IMR-90 (cell line): Measurements from ENCODE around the gene TMEM82. TPM values are rescaled to one million over a fixed set of nuclear protein-coding genes. Genes with fewer than 3 reads are reported as not detected.

Experiments
- ATAC-seq: fragments of 200-7000 bp; cut with Tn5 transposase; 2 replicates; pipeline ENCODE4 v1.9.1; 2020; ENCODE audit warnings: low read depth, mild to moderate bottlenecking, moderate library complexity
- BruUV-seq: library from RNA; stranded (reverse); fragments of 400-500 nt; replicated peaks from 2 replicates; lab custom pipeline; 2021; lab: Mats Ljungman, UMichigan
- CTCF ChIA-PET: fragments of 300-600 bp; formaldehyde crosslinking; extraction: SDS; loops from one replicate; lab custom pipeline; 2021; ENCODE audit warnings: antibody characterized with exemption; lab: Yijun Ruan, JAX
- POLR2A ChIA-PET: fragments of 300-600 bp; sonication (Branson Sonifier 250); formaldehyde crosslinking; loops from one replicate; lab custom pipeline; 2022; ENCODE audit warnings: antibody characterized with exemption; ENCODE audit not compliant: unreplicated experiment; lab: Charles Lee
- DNase-seq: peaks from one replicate; pipeline ENCODE4 v3.0.0; 2013
- H2AFZ ChIP-seq: replicated peaks from 2 replicates; pipeline ENCODE3; 2013; ENCODE audit warnings: low read length, mild to moderate bottlenecking; ENCODE audit not compliant: poor library complexity
- H2AK5ac ChIP-seq: 2 replicates; pipeline ENCODE4 v1.6.1; 2013; ENCODE audit warnings: low read depth, low read length, inconsistent platforms
- H2AK9ac ChIP-seq: replicated peaks from 2 replicates; pipeline ENCODE3; 2013; ENCODE audit warnings: mild to moderate bottlenecking, low read depth, low read length, moderate library complexity; ENCODE audit not compliant: poor library complexity
- H2BK120ac ChIP-seq: 2 replicates; pipeline ENCODE4 v1.6.1; 2013; ENCODE audit warnings: low read depth, low read length, inconsistent platforms
- H2BK15ac ChIP-seq: 3 replicates; pipeline ENCODE4 v1.6.1; 2013; ENCODE audit warnings: low read depth, low read length, inconsistent platforms
- H2BK20ac ChIP-seq: 2 replicates; pipeline ENCODE4 v1.6.1; 2013; ENCODE audit warnings: low read depth, mild to moderate bottlenecking, inconsistent platforms, low read length, moderate library complexity
- H2BK5ac ChIP-seq: 2 replicates; pipeline ENCODE4 v1.6.1; 2013; ENCODE audit warnings: mild to moderate bottlenecking, low read depth, low read length, inconsistent platforms; ENCODE audit not compliant: poor library complexity, severe bottlenecking
- H3K14ac ChIP-seq: replicated peaks from 2 replicates; pipeline ENCODE4 v1.6.1; 2013; ENCODE audit warnings: low read depth, low read length, inconsistent platforms
- H3K18ac ChIP-seq: 2 replicates; pipeline ENCODE4 v1.6.1; 2013; ENCODE audit warnings: low read depth, low read length, control low read depth
- H3K23ac ChIP-seq: 2 replicates; pipeline ENCODE4 v1.6.1; 2013; ENCODE audit warnings: low read depth, low read length, inconsistent platforms
- H3K27ac ChIP-seq: 2 replicates; pipeline ENCODE4 v1.5.1; 2013; ENCODE audit warnings: mild to moderate bottlenecking, control low read depth, low read length; ENCODE audit not compliant: insufficient read depth
- H3K27me3 ChIP-seq: 2 replicates; pipeline ENCODE4 v1.6.1; 2013; ENCODE audit warnings: low read length; ENCODE audit not compliant: control insufficient read depth, insufficient read depth
- H3K36me3 ChIP-seq: 2 replicates; pipeline ENCODE4 v1.6.1; 2013; ENCODE audit warnings: low read length, mixed read lengths; ENCODE audit not compliant: control insufficient read depth, insufficient read depth
- H3K4ac ChIP-seq: 2 replicates; pipeline ENCODE4 v1.6.1; 2013; ENCODE audit warnings: low read depth, low read length, inconsistent platforms
- H3K4me1 ChIP-seq: 2 replicates; pipeline ENCODE4 v1.6.1; 2013; ENCODE audit warnings: low read length, mixed read lengths; ENCODE audit not compliant: control insufficient read depth, insufficient read depth
- H3K4me2 ChIP-seq: 2 replicates; pipeline ENCODE4 v1.6.1; 2013; ENCODE audit warnings: low read depth, mild to moderate bottlenecking, control low read depth, low read length, moderate library complexity
- H3K4me3 ChIP-seq: 2 replicates; pipeline ENCODE4 v1.5.1; 2013; ENCODE audit warnings: low read depth, mild to moderate bottlenecking, control low read depth, low read length, moderate library complexity; ENCODE audit not compliant: insufficient read depth
- H3K56ac ChIP-seq: 2 replicates; pipeline ENCODE4 v1.6.1; 2013; ENCODE audit warnings: low read length, inconsistent platforms; ENCODE audit not compliant: insufficient read depth; ENCODE audit errors: extremely low read depth
- H3K79me1 ChIP-seq, 2 experiments: 2 replicates each; pipeline ENCODE4 v1.6.1; 2013; ENCODE audit warnings: low read length in 2 of 2, inconsistent platforms in 1 of 2, low read depth in 1 of 2
- H3K9ac ChIP-seq: 2 replicates; pipeline ENCODE4 v1.6.1; 2013; ENCODE audit warnings: low read depth, low read length, control low read depth
- H3K9me1 ChIP-seq: 2 replicates; pipeline ENCODE4 v1.6.1; 2013; ENCODE audit warnings: low read length, inconsistent platforms; ENCODE audit not compliant: insufficient read depth
- H3K9me3 ChIP-seq: 2 replicates; pipeline ENCODE4 v1.6.1; 2013; ENCODE audit warnings: low read length; ENCODE audit not compliant: control insufficient read depth, insufficient read depth
- H4K20me1 ChIP-seq: 2 replicates; pipeline ENCODE4 v1.6.1; 2013; ENCODE audit warnings: low read length, inconsistent platforms; ENCODE audit not compliant: insufficient read depth
- H4K5ac ChIP-seq: 2 replicates; pipeline ENCODE4 v1.6.1; 2013; ENCODE audit warnings: mild to moderate bottlenecking, low read depth, low read length, control low read depth
- H4K8ac ChIP-seq, 2 experiments: 2 replicates each; pipeline ENCODE4 v1.6.1; 2013; ENCODE audit warnings: low read depth in 2 of 2, low read length in 2 of 2, control low read depth in 1 of 2, inconsistent platforms in 1 of 2
- H4K91ac ChIP-seq: 2 replicates; pipeline ENCODE4 v1.6.1; 2013; ENCODE audit warnings: low read depth, low read length, inconsistent platforms; ENCODE audit not compliant: insufficient read depth
- CHD1 ChIP-seq: IDR thresholded peaks from 2 replicates; pipeline ENCODE4 v1.6.1; 2012; ENCODE audit warnings: low read depth, low read length, improper control_type of control experiment
- MAFK ChIP-seq: IDR thresholded peaks from 2 replicates; pipeline ENCODE4 v1.6.1; 2012; ENCODE audit warnings: low read depth, low read length, improper control_type of control experiment
- NFE2L2 ChIP-seq: fragments of 150-350 bp; IDR thresholded peaks from 2 replicates; pipeline ENCODE4 v1.6.1; 2016; ENCODE audit warnings: low read depth, mild to moderate bottlenecking, low read length
- WGBS, 2 experiments: methylation state at CpG; one replicate each; pipeline versions ENCODE4 v1.1.5 to v1.1.7; 2013; ENCODE audit warnings: missing lambda C conversion rate in 2 of 2; ENCODE audit not compliant: insufficient read length in 1 of 2; ENCODE audit errors: extremely low coverage in 2 of 2; 5-methylcytosine and 5-hydroxymethylcytosine counted together
- dilution Hi-C: fragments of 300-500 bp; cut with HindIII; formaldehyde crosslinking; loops from one replicate; pipeline ENCODE4 v1.14.3; 2018; ENCODE audit warnings: low sequenced_read_pairs; ENCODE audit not compliant: unreplicated experiment
- in situ Hi-C: fragments of 300-500 bp; cut with MboI; formaldehyde crosslinking; loops from 3 replicates; pipeline ENCODE4 v1.14.3; 2019; ENCODE audit warnings: low sequenced_read_pairs, inconsistent platforms, mixed read lengths
- intact Hi-C: fragments of 100-400 bp; cut with micrococcal nuclease; formaldehyde crosslinking; loops from 2 replicates; pipeline ENCODE4 v1.10.0; 2022
- polyA plus RNA-seq, 3 experiments: library from polyadenylated mRNA; depleted of rRNA; stranded (reverse); fragments of >200 nt; gene quantifications; 2 replicates each; pipeline ENCODE4 v1.2.3, GENCODE V29; 2012; ENCODE audit warnings: low replicate concordance in 1 of 3
- total RNA-seq: library from RNA; depleted of rRNA; stranded (reverse); fragments of >200 nt; gene quantifications from 2 replicates; pipeline ENCODE4 v1.2.3, GENCODE V29; 2012

The TMEM82 gene
- total and polyA plus RNA-seq, 2 of the 4 experiments (the other 2 are of a cell fraction): not detected

DNA sequence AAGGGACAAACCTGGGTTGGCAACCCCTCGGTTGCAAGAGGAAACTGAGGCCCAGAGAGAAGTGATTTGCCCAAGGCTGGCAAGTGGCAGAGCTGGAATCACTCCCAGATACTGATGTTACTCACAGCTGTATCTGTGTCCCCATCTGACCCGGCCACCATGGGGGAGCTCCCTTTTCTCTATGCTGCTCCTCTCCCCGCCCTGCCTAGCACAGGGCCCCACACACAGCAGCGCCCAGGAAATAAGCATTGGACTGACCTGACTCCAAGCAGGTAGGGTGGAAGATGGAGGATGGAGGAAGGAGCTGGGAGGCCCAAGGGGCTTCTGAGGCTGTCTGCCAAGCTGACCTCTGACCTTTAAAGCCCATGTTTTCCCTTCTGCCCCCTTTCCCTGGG, 13.3 kb downstream of the TMEM82 start:
- ATAC-seq: no peak

More for the DNA sequence above, 13.3 kb downstream of the TMEM82 start:
- DNase-seq: no peak
- Histone ChIP-seq H3K9me1 (no peaks in the 10 kb centered on the region), H2AFZ (no peak overlapping the region), H4K5ac (no peak overlapping the region), H3K27ac (no peak overlapping the region), H3K36me3 (no peaks in the 10 kb centered on the region), H3K23ac (no peak overlapping the region), H2BK5ac (no peak overlapping the region), H3K14ac (no peak overlapping the region), H3K79me1 (peaks cover 0 to 17% of the 10 kb centered on the region in 2 experiments; a peak in 3 of 4 replicates), H4K91ac (no peak overlapping the region), H3K4me1 (peaks cover 10% of the 10 kb centered on the region), H2AK5ac (no peak overlapping the region), H3K56ac (no peak overlapping the region), H4K8ac (no peak overlapping the region), H3K4me3 (no peak overlapping the region), H2AK9ac (peak overlapping the region; percentile 77), H2BK120ac (no peak overlapping the region), H2BK15ac (no peak overlapping the region), H2BK20ac (no peak overlapping the region), H3K4me2 (no peak overlapping the region), H4K20me1 (peaks cover under 1% of the 10 kb centered on the region; the same call in 1 of the 2 replicates), H3K18ac (no peak overlapping the region), H3K9ac (no peak overlapping the region), H3K9me3 (no peaks in the 10 kb centered on the region), H3K4ac (no peak overlapping the region), H3K27me3 (no peaks in the 10 kb centered on the region)
- ChIA-PET CTCF (no interaction called here), POLR2A (no interaction called here)
- WGBS, 2 experiments: 100% methylated on average over 1 of the region's 4 CpGs; no CpG with 5 or more reads in 1 of the 2 experiments
- TF ChIP-seq MAFK (no peak), CHD1 (no peak), NFE2L2 (no peak)
- intact Hi-C loops: no loop called here
- in situ Hi-C loops: no loop called here
- dilution Hi-C loops: no loop called here
- no TSS peak for BruUV-seq
